HEK293 (cell line): Measurements from ENCODE around the gene SLC10A6.

Experiments used
- KLF7 ChIP-seq: fragments of 450-650 bp; formaldehyde crosslinking; IDR thresholded peaks from 2 replicates; pipeline ENCODE4 v1.5.1; 2016; ENCODE audit warnings: missing biosample characterization, missing genetic modification characterization, borderline replicate concordance
- PBX3 ChIP-seq: sonication (generic); formaldehyde crosslinking; IDR thresholded peaks from 2 replicates; pipeline ENCODE4 v1.8.1; 2022; ENCODE audit warnings: mild to moderate bottlenecking, moderate library complexity, missing genetic modification reagents
- SP3 ChIP-seq: fragments of 450-650 bp; formaldehyde crosslinking; IDR thresholded peaks from 2 replicates; pipeline ENCODE4 v1.5.1; 2016; ENCODE audit warnings: missing biosample characterization, missing genetic modification characterization
- WT1 ChIP-seq: fragments of 450-650 bp; formaldehyde crosslinking; IDR thresholded peaks from 2 replicates; pipeline ENCODE4 v1.5.1; 2016; ENCODE audit warnings: missing biosample characterization, missing genetic modification characterization
- ZBTB11 ChIP-seq: fragments of 450-650 bp; formaldehyde crosslinking; conservative IDR thresholded peaks from 2 replicates; pipeline ENCODE4 v1.5.1; 2016; ENCODE audit warnings: low read depth, missing biosample characterization, missing genetic modification characterization
- ZBTB8A ChIP-seq: fragments of 450-650 bp; formaldehyde crosslinking; IDR thresholded peaks from 2 replicates; pipeline ENCODE4 v1.5.1; 2016; ENCODE audit warnings: missing biosample characterization, missing genetic modification characterization
- ZNF121 ChIP-seq: fragments of 450-650 bp; formaldehyde crosslinking; IDR thresholded peaks from 2 replicates; pipeline ENCODE4 v1.5.1; 2016; ENCODE audit warnings: missing biosample characterization, missing genetic modification characterization
- ZNF24 ChIP-seq: fragments of 450-650 bp; formaldehyde crosslinking; IDR thresholded peaks from 2 replicates; pipeline ENCODE4 v1.5.1; 2016; ENCODE audit warnings: missing biosample characterization, missing genetic modification characterization
- ZNF391 ChIP-seq: fragments of 450-650 bp; formaldehyde crosslinking; IDR thresholded peaks from 2 replicates; pipeline ENCODE4 v1.5.1; 2016; ENCODE audit warnings: low read depth, missing biosample characterization, missing genetic modification characterization, borderline replicate concordance
- ZNF423 ChIP-seq: fragments of 450-650 bp; formaldehyde crosslinking; IDR thresholded peaks from 2 replicates; pipeline ENCODE4 v1.5.1; 2016; ENCODE audit warnings: missing biosample characterization, missing genetic modification characterization
- ZNF747 ChIP-seq: fragments of 450-650 bp; formaldehyde crosslinking; IDR thresholded peaks from 2 replicates; pipeline ENCODE4 v1.5.1; 2016; ENCODE audit warnings: missing biosample characterization, missing genetic modification characterization
- TF ChIP-seq, protein P1 (sequence below): fragments of 450-650 bp; formaldehyde crosslinking; IDR thresholded peaks from 2 replicates; pipeline ENCODE4 v1.5.1; 2016; ENCODE audit warnings: missing biosample characterization, missing genetic modification characterization

DNA sequence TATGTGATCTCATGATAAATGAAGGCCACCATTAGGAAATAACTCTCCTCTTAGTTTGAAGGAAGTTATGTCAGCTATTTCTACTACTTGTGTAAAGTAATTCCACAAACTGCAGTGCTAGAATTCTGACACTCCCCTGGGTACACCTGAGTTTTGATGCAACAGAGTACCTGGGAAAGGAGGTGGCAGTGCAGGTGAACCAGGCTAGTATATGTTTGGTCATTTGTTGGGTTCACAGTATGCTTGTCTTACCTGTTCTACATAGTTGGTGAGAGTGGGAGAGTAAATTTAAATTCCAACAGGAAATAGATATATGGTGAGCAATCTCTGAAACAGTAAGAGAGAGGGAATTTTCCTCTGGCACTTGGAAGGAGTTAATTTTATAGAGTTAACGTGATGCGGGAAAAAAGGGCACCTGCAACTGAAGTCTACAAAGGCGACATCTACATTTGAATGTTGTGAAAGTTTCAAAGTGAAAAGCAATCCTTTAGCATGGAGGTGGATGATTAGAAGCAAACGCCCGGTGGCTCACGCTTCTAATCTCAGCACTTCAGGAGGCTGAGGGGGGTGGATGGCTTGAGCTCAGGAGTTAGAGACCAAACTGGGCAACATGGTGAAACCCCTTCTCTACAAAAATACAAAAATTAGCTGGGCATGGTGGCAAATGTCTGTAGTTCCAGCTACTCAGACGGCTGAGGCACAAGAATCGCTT, 8.3 kb upstream of the SLC10A6 start:
- TF ChIP-seq KLF7 (no peak), ZNF423 (no peak), ZBTB8A (tag by site-specific recombination) (no peak), SP3 (tag by site-specific recombination) (no peak), ZNF121 (tag by site-specific recombination) (no peak), ZBTB11 (tag by site-specific recombination) (no peak), ZNF747 (no peak), ZNF24 (tag by site-specific recombination) (no peak), WT1 (tag by site-specific recombination) (no peak), ZNF391 (tag by site-specific recombination) (no peak), PBX3 (CRISPR knock-in tag) (no peak)
- TF ChIP-seq, protein P1, sequence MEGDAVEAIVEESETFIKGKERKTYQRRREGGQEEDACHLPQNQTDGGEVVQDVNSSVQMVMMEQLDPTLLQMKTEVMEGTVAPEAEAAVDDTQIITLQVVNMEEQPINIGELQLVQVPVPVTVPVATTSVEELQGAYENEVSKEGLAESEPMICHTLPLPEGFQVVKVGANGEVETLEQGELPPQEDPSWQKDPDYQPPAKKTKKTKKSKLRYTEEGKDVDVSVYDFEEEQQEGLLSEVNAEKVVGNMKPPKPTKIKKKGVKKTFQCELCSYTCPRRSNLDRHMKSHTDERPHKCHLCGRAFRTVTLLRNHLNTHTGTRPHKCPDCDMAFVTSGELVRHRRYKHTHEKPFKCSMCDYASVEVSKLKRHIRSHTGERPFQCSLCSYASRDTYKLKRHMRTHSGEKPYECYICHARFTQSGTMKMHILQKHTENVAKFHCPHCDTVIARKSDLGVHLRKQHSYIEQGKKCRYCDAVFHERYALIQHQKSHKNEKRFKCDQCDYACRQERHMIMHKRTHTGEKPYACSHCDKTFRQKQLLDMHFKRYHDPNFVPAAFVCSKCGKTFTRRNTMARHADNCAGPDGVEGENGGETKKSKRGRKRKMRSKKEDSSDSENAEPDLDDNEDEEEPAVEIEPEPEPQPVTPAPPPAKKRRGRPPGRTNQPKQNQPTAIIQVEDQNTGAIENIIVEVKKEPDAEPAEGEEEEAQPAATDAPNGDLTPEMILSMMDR (tag by site-specific recombination), result no peak
